ENCODE data around the gene GM2A.

Gene GM2A

DNA sequence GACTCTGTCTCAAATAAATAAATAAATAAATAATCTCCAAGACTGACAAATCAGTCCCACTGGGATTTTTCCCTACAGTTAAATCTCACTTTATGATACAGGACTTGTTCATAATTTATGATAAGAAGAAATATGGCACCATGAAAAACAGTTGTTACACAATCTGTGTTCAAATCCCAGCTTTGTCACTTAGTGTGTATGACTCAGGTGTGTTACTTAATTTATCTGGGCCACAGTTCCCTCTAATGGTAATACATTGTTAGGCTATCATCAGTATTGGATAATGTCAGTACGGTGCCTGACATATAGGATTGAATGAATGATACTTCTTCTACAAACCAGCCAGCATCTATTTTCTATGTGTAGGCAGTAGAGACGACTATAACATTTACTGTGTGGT is 27.5 kb downstream of the GM2A start:
- H3K9me3 ChIP-seq, result no peaks in the 10 kb centered on the region

DNA sequence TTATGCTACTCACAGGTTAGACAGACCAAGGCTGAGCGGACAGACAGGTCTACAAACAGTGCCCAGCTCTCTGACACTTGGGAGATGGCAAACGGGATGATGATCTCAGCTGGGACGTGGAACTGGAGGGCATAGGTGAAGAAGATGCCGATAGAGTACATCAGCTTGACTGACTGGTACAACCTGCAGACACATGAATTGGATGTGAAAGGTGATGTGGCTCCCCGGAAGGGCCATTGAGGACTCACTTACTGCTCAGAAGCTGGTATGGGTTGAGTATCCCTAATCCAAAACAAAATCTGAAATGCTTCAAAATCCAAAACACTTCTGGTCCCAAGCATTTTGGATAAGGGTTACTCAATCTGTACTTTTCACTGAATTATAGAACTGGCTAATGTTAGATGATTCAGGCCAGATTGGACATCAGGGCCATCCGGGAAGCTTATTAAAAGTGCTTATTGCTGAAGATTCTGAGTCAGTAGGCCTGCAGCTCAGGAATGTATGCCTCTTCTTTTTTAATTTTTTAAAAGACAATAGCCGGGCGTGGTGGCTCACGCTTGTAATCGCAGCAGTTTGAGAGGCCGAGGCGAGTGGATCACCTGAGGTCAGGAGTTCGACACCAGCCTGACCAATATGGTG is 28.1 kb downstream of the GM2A start:
- H3K27me3 ChIP-seq, result no peaks in the 10 kb centered on the region
- no peak for TF ChIP-seq Cebpa-rat (IDR thresholded peaks at IDR 0.05)

More for the DNA sequence above, 27.5 kb downstream of the GM2A start:
- no peak overlapping the region for H3K9ac ChIP-seq
- no peaks in the 10 kb centered on the region for H3K4me1 ChIP-seq
- no peaks in the 10 kb centered on the region for H3K27me3 ChIP-seq
- no peak overlapping the region for H3K4me2 ChIP-seq
- no peak for TF ChIP-seq Cebpa-rat (IDR thresholded peaks at IDR 0.05)
- H4K20me1 ChIP-seq, result no peaks in the 10 kb centered on the region
- no peaks in the 10 kb centered on the region for H3K36me3 ChIP-seq
- no peak overlapping the region for H3K27ac ChIP-seq
- H3K4me3 ChIP-seq, result no peak overlapping the region

GRCh38 chr5:151283120-151283825 is 30.3 kb downstream of the GM2A start:
- Histone ChIP-seq H3K27me3 (no peaks in the 10 kb centered on the region), H3K9me3 (no peaks in the 10 kb centered on the region), H3K4me3 (no peak overlapping the region), H3K4me1 (no peaks in the 10 kb centered on the region), H4K20me1 (no peaks in the 10 kb centered on the region), H3K36me3 (no peaks in the 10 kb centered on the region), H3K9ac (no peak overlapping the region), H3K27ac (no peak overlapping the region), H3K4me2 (no peak overlapping the region)
- TF ChIP-seq Cebpa-rat (IDR thresholded peaks at IDR 0.05), result no peak

More for the DNA sequence above, 28.1 kb downstream of the GM2A start:
- H3K4me2 ChIP-seq, result no peak overlapping the region
- no peak overlapping the region for H3K27ac ChIP-seq
- no peaks in the 10 kb centered on the region for H4K20me1 ChIP-seq
- no peak overlapping the region for H3K9ac ChIP-seq
- no peak overlapping the region for H3K4me3 ChIP-seq
- H3K9me3 ChIP-seq, result no peaks in the 10 kb centered on the region
- H3K4me1 ChIP-seq, result no peaks in the 10 kb centered on the region
- no peaks in the 10 kb centered on the region for H3K36me3 ChIP-seq

DNA sequence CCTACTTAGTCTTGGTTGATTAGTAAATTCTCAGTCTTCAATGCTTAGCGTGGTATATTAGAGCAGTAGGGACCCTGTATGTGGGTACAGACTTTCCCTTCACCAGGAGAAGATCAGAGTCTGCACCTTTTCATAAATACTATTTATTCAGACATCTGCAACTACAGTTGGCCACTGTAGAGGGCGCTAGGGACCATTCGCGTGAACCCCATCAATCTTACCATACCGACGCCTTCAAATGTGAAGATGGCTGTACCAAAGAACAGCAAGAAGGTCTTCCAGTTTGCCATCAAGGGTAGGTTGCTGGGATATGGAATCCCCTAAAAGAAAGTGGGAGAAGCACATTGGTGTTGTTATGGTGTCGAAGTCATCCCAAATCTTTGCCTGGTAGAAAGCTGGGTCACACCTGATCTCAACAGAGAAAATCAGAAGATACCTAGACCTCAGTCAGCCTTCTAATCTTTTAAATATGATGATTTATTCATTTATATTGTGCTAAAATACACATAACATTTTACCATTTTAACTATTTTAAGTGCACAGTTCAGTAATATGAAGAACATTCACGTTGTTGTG is 31.5 kb downstream of the GM2A start:
- TF ChIP-seq Cebpa-rat (IDR thresholded peaks at IDR 0.05), result no peak

GRCh38 chr5:151285683-151286082 is 32.7 kb downstream of the GM2A start:
- no peak overlapping the region for H3K4me3 ChIP-seq
- H4K20me1 ChIP-seq, result no peaks in the 10 kb centered on the region
- H3K27ac ChIP-seq, result no peak overlapping the region
- H3K4me2 ChIP-seq, result no peak overlapping the region
- no peak for TF ChIP-seq Cebpa-rat (IDR thresholded peaks at IDR 0.05)
- no peaks in the 10 kb centered on the region for H3K36me3 ChIP-seq
- no peaks in the 10 kb centered on the region for H3K4me1 ChIP-seq
- H3K27me3 ChIP-seq, result no peaks in the 10 kb centered on the region
- no peaks in the 10 kb centered on the region for H3K9me3 ChIP-seq
- no peak overlapping the region for H3K9ac ChIP-seq

More for the DNA sequence above, 31.5 kb downstream of the GM2A start:
- H4K20me1 ChIP-seq, result no peaks in the 10 kb centered on the region
- no peak overlapping the region for H3K4me3 ChIP-seq
- no peaks in the 10 kb centered on the region for H3K4me1 ChIP-seq
- no peak overlapping the region for H3K4me2 ChIP-seq
- H3K27ac ChIP-seq, result no peak overlapping the region
- H3K9ac ChIP-seq, result no peak overlapping the region
- H3K27me3 ChIP-seq, result no peaks in the 10 kb centered on the region
- H3K36me3 ChIP-seq, result no peaks in the 10 kb centered on the region
- H3K9me3 ChIP-seq, result no peaks in the 10 kb centered on the region

DNA sequence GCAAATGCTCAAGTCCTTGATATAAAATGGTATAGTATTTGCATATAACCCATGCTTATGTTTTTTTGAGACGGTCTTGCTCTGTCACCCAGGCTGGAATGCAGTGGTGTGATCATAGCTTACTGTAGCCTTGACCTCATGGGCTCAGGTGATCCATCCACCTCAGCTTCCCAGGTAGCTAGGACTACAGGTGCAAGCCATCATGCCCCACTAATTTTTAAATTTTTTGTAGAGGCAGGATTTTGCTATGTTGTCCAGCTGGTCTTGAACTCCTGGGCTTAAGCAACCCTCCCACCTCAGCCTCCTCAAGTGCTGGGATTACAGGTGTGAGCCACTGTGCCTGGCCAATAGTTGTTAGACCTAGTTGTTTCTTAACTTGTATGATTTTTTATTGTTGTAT is 33.3 kb downstream of the GM2A start:
- Histone ChIP-seq H3K27me3 (no peaks in the 10 kb centered on the region), H3K9ac (no peak overlapping the region), H3K4me2 (no peak overlapping the region), H3K36me3 (no peaks in the 10 kb centered on the region), H4K20me1 (no peaks in the 10 kb centered on the region), H3K4me1 (no peaks in the 10 kb centered on the region), H3K4me3 (no peak overlapping the region), H3K27ac (no peak overlapping the region), H3K9me3 (no peaks in the 10 kb centered on the region)
- no peak for TF ChIP-seq Cebpa-rat (IDR thresholded peaks at IDR 0.05)

GRCh38 chr5:151288180-151288579 is 35.2 kb downstream of the GM2A start:
- H4K20me1 ChIP-seq, result no peaks in the 10 kb centered on the region
- H3K36me3 ChIP-seq, result no peaks in the 10 kb centered on the region
- H3K4me2 ChIP-seq, result no peak overlapping the region
- H3K9me3 ChIP-seq, result no peaks in the 10 kb centered on the region
- H3K9ac ChIP-seq, result no peak overlapping the region
- no peaks in the 10 kb centered on the region for H3K27me3 ChIP-seq
- no peak overlapping the region for H3K4me3 ChIP-seq
- H3K4me1 ChIP-seq, result no peaks in the 10 kb centered on the region
- no peak for TF ChIP-seq Cebpa-rat (IDR thresholded peaks at IDR 0.05)
- no peak overlapping the region for H3K27ac ChIP-seq

GRCh38 chr5:151293624-151294023 is 40.6 kb downstream of the GM2A start:
- no peak overlapping the region for H3K9ac ChIP-seq

DNA sequence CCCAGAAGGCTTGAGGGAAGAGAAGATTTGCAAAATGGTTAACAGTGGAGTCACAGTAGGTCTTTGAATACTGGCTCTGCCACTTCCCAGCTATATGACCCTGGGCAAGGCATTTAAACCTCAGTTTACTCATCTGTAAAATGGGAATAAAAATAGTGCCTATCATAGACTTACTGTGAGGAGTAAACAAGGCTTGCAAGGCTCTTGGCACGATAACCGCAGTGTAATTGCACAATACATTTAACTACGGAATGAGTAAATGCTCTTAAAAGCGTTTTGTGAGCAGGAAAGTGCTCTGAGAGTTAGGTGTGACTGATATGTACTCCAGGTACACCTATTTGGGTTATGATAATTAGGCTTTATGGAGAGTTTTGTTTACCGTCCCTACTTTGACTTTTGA is 42.2 kb downstream of the GM2A start:
- Histone ChIP-seq H3K27ac (no peak overlapping the region), H3K36me3 (no peaks in the 10 kb centered on the region), H3K27me3 (no peaks in the 10 kb centered on the region), H3K9ac (no peak overlapping the region), H3K4me3 (no peak overlapping the region), H3K9me3 (no peaks in the 10 kb centered on the region), H3K4me2 (no peak overlapping the region), H4K20me1 (no peaks in the 10 kb centered on the region), H3K4me1 (no peaks in the 10 kb centered on the region)
- TF ChIP-seq Cebpa-rat (IDR thresholded peaks at IDR 0.05), result no peak

More at GRCh38 chr5:151293624-151294023, 40.6 kb downstream of the GM2A start:
- Histone ChIP-seq H4K20me1 (no peaks in the 10 kb centered on the region), H3K36me3 (no peaks in the 10 kb centered on the region), H3K4me3 (no peak overlapping the region), H3K4me1 (no peaks in the 10 kb centered on the region), H3K9me3 (no peaks in the 10 kb centered on the region), H3K27me3 (no peaks in the 10 kb centered on the region), H3K27ac (no peak overlapping the region), H3K4me2 (no peak overlapping the region)
- TF ChIP-seq Cebpa-rat (IDR thresholded peaks at IDR 0.05), result no peak

GRCh38 chr5:151295791-151296477 is 42.9 kb downstream of the GM2A start:
- H3K4me1 ChIP-seq, result no peaks in the 10 kb centered on the region
- no peaks in the 10 kb centered on the region for H4K20me1 ChIP-seq
- H3K27me3 ChIP-seq, result no peaks in the 10 kb centered on the region
- no peak for TF ChIP-seq Cebpa-rat (IDR thresholded peaks at IDR 0.05)
- no peak overlapping the region for H3K9ac ChIP-seq
- no peak overlapping the region for H3K4me3 ChIP-seq
- H3K27ac ChIP-seq, result no peak overlapping the region
- no peaks in the 10 kb centered on the region for H3K9me3 ChIP-seq
- H3K4me2 ChIP-seq, result no peak overlapping the region
- H3K36me3 ChIP-seq, result no peaks in the 10 kb centered on the region
